Fibroblast of lung (primary cell): Measurements from ENCODE around the gene MOCOS.

ENCODE experiments used
- CTCF ChIP-seq, 2 donors: IDR thresholded peaks in 1 of 2; conservative IDR thresholded peaks in 1 of 2; 1 replicate in 1 of 2; 2 replicates in 1 of 2; pipeline ENCODE4 v1.5.1; 2011 to 2012; ENCODE audit warnings: low read length in 2 of 2, control low read depth in 1 of 2, inconsistent platforms in 1 of 2, low read depth in 1 of 2, mild to moderate bottlenecking in 1 of 2
- EZH2 ChIP-seq: IDR thresholded peaks from 2 replicates; pipeline ENCODE4 v1.5.1; 2012; ENCODE audit warnings: low read length, control low read depth, mild to moderate bottlenecking; ENCODE audit errors: missing control alignments

- TF ChIP-seq CTCF (conservative IDR thresholded peaks at IDR 0.05 in 1 of 2, IDR thresholded peaks at IDR 0.05 in 1 of 2; ENCODE audit: low read depth in 1 of 2, low read length in 2 of 2) (no peak), EZH2 (no peak)
These were observed 8.3 kb downstream of the MOCOS start for GRCh38 chr18:36195427-36196122.
